ENCODE measurements around the gene SDC1.

Gene SDC1

DNA sequence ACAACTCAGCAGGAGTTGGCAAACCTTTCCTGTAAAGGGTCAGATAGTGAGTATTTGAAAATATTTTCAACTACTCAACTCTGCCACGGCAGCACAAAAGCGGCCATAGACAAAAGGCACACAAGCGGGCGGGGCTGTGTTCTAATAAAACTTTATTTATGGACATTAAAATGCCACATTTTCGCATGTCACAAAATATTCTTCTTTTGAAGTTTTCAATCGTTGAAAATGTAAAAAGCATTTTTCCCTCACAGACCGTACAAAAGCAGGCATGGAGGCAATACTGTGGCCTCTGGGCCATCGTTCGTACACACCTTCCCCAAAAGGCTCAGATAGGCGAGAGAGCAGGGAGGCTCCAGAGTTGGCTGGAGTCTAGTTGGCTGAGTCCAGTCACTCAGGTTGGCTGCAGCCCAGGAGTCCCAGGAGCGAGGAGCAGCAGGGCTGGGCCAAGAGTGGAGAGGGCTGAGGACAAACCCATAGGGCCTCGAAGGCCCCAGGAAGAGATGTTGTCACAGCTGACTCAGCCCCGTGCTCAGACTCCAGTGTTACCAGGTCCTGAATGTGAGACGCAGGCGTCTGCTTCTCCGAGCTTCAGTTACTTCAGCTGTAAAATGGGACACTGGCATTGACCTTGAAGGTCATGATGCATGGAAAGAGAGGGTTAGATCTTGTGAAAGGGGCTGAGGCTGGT lies 42.5 kb downstream of the SDC1 start:
- DNase-seq = no peak

DNA sequence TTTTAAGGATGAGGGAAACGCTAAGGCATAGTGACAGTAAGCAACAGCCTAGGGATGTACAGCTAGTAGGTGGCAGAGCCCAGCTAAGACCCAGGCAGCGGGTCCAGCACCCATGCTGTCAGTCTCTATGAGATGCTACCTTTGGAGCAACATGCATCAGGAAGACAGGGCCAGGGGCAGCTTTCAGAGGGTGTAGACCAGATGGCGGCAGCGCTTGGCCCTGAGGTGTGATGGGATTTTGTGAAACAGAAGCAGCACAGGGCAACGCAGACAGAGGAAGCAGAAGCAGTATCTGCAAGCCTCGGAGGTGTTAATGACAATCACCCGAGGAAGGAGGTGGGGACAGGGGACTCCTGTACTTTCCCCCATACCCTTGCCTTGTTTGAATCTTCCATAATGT lies 43.2 kb downstream of the SDC1 start:
- DNase-seq = no peak

- no peak for DNase-seq
These were observed 44.0 kb downstream of the SDC1 start for GRCh38 chr2:20180676-20181648.

DNA sequence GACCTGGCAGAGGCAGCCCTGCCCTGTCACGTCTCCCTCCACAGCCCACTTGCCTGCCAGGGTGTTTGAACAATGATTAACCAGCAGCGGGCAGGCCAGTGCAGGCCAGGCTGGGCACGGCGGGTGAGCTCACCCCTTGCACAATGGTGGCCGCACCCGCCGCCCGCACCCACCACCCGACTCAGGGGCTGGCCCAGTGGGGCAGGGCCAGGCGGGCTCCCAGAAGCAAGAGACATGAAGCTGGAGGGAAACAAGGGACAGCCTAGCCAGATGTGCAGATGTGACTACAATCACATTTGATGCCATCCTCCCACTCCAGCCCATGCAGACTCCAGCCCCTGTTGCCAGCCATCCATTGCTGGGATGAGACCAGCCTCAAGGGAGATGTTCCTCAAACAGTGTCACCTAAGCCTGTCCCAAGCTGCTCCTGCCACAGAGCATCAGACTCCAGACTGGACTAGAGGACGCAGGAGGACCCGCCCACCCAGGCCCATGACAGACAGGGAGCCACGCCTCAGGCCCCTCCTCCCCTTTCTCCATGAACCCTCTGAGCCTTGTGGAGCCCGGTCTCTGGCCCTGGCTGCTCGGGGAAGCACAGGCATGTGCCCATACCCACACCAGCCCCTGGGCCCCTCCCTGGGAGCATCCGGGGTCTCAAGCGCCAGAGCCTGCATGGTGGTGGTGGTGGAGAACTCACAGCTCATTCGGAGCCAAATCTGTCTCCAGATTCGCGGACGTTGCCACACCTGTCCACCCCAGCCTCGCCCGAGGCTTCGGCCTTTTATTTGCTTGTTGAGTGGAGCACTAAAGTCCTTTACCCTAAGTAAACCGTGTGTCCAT lies 45.0 kb downstream of the SDC1 start:
- DNase-seq = no peak

GRCh38 chr2:20179466-20179754 lies 45.5 kb downstream of the SDC1 start:
- DNase-seq = no peak

- no peak for DNase-seq
These were observed 46.1 kb downstream of the SDC1 start for GRCh38 chr2:20178666-20179465.

DNA sequence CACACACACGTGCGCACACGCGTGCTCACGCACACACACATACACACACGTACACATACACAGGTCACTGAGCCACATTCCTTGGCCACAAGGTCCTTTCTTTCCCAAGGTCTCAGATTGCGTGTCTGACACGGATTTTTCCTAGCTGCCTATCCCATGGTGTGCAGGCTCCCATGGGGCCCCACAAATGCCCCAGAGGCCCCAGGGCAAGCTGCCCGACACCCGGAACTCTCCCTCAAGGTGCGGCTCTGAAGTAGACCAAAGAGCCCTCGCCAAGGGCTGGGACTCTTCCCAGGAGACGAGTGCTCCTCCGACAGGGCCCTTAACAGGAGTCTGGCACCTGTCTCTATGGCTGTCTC lies 46.7 kb downstream of the SDC1 start:
- no peak for DNase-seq

DNA sequence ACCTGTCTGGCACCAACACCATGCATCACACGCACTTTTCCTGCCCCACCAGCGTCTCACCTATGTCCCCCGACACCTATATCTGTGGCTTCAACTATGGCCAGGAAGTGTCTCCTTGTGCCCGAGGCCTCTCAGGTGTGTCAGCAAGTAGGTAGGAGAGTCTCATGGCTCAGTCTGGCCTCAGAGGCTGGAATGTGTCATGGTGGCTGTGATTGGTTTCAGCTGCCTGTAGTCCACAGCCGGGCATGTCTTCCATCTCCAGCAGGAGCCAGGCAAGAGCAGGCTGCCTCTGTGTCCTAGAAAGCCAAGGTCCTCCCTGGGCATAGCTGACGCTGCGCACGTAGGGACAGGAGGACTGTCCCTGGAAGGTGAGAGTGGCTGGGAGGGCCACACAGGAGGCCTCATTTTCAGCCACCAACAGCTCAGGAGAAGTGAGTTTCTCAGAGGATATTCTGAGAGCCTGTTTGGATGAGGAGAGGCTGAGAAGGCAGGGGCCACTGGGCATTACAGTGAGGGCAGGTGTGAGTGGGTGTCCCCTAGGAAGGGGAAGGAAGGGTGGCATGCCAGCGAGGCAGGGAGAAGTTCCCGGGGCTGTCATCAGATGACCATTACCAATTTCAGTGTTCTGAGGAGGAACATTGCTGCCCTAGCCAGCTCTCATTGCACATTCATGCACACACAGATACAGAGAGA lies 47.2 kb downstream of the SDC1 start:
- no peak for DNase-seq

- DNase-seq = no peak
These were observed 48.2 kb downstream of the SDC1 start for GRCh38 chr2:20176760-20177159.

DNA sequence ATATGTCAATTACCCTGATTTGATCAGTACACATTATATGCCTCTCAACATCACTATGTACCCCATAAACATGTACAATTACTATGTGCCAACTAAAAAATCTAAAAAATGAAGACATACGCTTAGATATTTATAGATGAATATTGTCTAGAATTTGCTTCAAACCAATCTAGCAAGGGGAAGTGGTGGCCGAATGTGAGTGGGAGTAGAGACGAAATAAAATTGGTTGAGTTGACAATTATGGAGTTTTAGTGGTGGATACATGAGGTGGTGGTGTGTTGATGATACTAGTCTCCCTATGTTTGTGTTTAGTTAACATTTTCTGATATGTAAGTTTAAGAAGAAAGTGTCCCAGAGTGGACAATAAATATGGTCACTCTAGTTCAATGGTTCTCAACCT lies 49.0 kb downstream of the SDC1 start:
- no peak for DNase-seq

DNA sequence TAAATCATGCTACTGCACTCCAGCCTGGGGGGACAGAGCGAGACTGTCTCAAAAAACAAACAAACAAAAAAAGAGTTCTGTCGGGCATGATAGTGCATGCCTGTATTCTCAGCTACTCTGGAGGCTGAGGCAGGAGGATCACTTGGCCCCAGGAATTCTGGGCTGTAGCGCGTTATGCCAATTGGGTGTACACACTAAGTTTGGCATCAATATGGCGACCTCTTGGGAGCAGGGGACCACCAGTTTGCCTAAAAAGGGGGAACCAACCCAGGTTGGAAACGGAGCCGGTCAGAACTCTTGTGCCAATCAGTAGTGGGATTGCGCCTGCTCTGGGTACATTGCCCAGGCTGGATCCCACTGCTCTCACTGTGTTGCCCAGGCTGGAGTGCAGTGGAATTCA lies 49.7 kb downstream of the SDC1 start:
- DNase-seq = no peak

DNA sequence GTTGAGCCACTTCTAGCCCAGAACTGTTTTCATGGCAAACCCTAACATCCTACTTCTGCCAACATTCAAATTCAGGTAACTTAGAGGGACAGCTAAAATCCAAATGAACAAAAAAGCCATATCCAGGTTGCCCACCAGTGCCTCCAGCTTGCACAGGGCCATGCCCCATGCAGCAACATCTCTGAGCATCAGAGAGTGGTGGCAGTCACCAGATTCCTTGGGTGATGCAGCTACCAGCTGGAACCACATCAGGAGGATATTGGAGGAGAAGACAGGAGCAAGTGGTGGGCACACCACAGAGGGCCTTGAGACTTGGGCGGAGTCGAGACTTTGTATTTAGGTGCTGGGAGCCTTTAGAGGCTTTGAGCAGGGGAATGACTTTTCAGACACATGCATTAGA lies 50.5 kb downstream of the SDC1 start:
- no peak for DNase-seq

DNA sequence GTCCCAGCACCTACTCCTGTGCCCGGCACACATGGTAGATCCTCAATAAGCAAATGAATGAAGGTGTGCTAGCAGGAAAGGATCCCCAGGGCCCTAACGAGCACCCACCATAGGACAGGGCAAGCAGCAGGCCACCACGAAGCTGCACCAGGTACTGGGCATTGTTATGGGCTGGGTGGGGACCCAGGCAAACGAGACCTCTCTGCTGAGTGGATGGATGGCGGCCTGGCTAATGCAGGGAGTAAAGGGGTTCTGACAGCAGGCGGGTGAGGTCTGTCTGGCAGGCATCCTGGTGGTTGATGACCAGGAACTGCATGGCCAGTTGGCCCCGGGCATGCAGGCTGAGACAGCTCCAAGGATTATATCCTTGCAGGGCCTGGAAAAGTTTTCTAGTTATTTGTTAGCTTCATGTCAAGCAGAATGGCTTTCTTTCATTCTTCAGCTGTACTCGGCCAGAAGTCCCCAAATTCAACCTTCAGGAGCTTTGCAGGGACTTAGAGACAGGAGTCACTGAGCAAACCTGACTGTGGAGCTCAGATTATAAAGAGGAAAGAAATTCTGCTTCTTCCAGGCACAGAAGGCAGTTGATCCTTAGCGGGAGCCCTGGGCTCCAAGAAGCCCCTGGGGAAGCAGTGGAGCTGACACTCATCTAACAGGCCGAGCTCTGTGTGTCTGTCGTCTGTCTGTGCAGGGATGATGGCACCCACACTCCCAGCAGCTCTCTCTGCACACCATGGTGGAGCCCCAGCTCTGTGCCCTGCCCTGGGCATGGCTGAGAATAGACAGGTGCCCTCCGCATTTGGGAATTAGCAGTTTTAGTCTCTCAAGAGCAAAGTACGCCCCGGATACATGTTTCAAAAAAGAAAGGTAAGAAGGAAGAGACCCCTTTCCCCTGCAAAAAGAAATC lies 51.2 kb downstream of the SDC1 start:
- DNase-seq = no peak

DNA sequence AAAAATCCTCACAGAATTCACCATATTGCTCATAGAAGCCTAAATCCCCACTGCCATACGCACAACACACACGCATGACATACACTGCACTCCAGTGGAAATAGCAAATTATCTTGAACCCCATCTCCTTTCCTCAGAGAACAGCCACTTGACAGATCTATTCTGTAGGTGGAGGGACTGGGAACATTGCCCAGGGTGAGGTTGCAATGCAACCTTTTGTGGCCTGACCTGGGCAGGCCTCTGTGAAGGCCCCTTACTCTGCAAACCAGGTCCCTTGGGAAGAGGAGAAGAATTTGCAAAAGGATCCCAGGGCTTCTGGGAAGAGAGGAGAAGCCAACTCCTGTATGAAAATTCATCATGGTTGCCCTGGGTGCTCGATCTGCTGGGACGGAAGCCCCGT lies 51.9 kb downstream of the SDC1 start:
- no peak for DNase-seq

- DNase-seq = no peak
These were observed 52.5 kb downstream of the SDC1 start for GRCh38 chr2:20172273-20173055.

- no peak for DNase-seq
These were observed 53.4 kb downstream of the SDC1 start for GRCh38 chr2:20171445-20171977.

DNA sequence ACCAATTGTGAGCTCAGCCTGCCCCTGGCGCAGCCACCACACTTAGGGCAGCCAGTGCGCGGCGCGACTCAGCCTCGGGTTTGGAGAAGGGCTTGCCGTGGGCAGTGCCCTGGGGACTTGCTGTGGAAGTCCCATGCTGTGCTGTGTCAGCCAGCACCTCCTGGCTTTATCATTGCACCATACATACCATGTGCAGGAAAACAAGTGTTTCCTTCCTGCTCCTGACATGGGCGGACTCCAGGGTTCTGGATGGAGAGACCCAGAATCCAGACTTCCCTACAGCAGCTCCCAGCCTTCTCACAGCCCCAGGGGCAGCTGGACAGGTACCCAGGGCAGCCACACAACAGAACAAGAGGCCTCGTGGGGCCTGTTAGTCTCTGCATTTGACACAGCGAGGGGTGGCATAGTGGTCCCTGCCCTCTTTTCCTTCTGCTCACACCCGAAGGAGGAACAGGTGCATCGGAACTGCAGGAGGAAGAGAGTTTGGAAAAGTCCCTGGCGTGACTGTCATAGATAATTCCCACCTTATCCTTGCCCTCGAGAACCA lies 54.2 kb downstream of the SDC1 start:
- no peak for DNase-seq

DNA sequence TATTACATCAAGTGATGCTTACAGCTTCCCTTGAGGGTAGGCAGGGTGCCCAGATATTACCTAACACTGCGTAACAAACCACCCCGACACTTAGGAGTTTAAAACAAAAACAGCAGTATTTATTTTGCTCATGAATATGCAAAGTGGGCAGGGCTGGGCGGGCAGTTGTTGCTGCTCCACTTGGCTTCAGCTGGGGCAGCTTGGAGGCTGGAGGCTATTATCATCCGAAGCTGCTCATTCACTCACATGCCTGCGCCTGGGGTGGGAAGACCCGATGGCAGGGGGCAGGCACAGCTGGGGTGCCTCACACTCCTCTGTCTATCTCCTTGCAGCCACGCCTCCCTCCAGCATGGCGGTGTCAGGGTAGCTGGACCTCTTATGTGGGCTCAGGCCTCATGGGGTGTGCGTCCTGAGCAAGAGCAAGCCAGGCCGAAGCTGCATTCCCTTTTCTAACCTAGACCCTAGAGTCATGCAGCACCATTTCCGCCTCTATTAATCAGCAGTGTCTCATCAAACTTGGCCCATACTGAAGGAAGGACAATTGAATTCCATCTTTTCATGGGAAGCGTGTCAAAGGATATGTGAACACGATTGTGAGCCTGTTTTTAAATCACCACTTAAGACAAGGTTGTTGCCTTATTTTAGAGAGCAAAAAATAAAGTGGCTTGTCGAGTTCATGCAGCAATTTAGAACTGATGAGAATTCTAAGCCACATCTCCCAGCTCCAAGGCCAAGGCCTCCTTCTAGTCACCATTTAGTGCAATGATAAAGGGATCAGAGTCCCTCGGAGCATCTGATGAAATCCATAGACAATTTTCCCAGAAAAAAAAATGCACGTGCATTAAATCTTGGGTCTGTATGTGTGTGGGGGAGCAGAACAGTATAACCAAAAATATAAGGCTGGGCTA lies 54.9 kb downstream of the SDC1 start:
- no peak for DNase-seq
